Left renal pelvis (tissue), 4 donors: Measurements from ENCODE around the gene BTBD16. TPM values are rescaled to one million over a fixed set of nuclear protein-coding genes. Genes with fewer than 3 reads are reported as not detected.
A peak's percentile ranks its signal among the peaks of the same experiment; 100 is the strongest.

Source experiments
- DNase-seq, 4 donors: peaks; one replicate each; pipeline ENCODE4 v3.0.0-alpha.2; 2013; ENCODE audit warnings: low read depth in 4 of 4, low spot score in 3 of 4
- polyA plus RNA-seq, 4 donors: library from polyadenylated mRNA; unstranded; fragments of 120-200 nt; gene quantifications; one replicate each; pipeline ENCODE4 v1.2.1, GENCODE V29; 2013; ENCODE audit not compliant: insufficient read length in 4 of 4

Gene BTBD16
- polyA plus RNA-seq, 4 donors = 0.08 to 2.0 (median 0.88) TPM

- DNase-seq = no peak
These were observed 21.3 kb downstream of the BTBD16 start for GRCh38 chr10:122292376-122292775.

- no peak for DNase-seq
These were observed 22.3 kb downstream of the BTBD16 start for GRCh38 chr10:122293156-122293960.

GRCh38 chr10:122293961-122294380 is 22.9 kb downstream of the BTBD16 start:
- no peak for DNase-seq

GRCh38 chr10:122294511-122295450 is 23.7 kb downstream of the BTBD16 start:
- no peak for DNase-seq

DNA sequence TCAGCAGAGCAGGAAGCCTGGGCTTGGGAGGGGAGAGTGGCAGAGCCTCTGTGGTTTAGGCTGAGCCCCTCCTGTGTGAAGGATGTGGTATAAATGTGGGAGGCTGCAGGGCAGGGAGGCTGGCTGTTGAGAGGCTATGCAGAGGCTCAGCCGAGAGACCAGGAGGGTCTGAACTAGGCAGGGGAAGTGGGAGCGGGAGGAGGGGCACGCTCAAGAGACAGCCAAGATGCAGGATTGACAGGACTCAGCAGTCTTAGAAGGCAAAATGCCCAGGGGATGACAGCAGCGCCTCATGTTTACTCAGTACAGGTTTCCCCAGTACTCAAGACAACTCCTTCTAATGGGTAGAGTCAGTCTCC is 24.3 kb downstream of the BTBD16 start:
- DNase-seq = no peak

DNA sequence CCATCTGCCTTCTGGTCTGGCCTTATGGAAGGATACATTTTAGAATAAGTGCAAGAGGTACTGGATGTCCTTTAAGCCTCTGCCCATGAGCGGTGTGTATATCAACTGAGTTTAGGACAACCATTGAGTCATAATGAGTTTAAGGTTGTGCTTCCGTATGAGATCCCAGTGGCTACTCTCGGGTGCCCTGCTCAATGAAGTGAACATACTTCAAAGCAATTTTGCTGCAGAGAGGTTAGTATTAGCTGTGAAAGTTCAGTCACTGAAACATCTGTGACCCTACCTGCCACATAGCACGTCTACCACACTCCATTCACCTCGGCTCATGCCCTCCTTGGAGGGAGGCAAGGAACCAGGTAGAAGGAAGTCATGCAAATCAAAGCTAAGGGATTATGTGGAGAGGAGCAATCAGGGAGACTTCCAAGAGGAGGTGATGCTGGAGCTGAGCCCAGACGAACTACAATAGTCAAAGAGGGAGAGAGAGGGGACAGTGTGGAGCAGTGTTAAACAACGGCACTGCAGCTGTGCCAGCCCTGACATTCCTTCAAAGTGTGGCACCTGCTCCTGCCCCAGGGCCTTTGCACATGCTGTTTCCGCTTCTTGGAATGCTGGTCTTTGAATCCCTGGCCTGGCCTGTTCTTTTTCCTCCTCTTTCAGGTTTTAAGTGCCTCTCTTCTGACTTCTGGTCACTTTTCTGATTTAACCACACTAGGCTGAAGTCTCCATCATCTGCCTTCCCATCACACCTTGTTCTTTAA is 25.4 kb downstream of the BTBD16 start:
- DNase-seq = no peak

DNA sequence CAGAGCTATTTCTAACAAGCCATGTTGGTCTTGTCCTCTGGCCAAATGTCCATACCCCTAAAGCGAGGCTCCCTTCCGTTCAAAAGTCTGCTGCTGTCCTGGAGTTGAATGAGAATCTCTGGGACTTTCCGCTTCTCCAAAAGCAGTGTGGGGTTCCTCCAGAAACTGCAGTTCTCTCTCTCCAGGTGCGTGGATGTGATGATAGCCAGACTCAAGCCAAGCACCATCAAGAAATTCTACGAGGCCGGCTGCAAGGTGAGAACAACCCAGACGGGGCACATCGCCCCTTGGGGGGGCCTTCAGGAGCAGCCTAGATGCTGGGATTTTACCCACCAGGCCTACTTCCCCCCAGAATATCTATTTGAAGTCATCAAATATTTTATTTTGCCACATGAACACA is 26.5 kb downstream of the BTBD16 start:
- no peak for DNase-seq

DNA sequence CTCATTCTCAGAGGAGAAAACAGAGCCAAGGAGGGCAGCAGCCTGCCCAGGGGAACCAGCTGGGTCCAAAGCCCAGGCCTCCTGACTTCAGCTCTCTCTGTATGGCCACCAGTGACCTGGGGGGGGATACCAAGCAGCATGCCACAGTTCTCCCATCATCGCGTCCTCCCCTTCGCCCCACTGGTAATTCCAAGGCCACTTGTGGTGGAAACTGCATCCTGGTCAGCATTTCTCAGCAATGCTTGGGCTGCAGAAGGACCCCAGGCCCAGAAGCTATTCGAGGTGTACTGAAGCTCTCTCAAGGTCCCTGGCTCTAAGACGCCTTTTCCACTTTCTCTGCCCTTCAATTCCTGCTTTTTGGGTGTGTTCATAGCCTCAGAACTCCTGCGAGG is 27.1 kb downstream of the BTBD16 start:
- DNase-seq = no peak

GRCh38 chr10:122298598-122299301 is 27.7 kb downstream of the BTBD16 start:
- DNase-seq = peak; percentile 53 to 75 (median 62)

DNA sequence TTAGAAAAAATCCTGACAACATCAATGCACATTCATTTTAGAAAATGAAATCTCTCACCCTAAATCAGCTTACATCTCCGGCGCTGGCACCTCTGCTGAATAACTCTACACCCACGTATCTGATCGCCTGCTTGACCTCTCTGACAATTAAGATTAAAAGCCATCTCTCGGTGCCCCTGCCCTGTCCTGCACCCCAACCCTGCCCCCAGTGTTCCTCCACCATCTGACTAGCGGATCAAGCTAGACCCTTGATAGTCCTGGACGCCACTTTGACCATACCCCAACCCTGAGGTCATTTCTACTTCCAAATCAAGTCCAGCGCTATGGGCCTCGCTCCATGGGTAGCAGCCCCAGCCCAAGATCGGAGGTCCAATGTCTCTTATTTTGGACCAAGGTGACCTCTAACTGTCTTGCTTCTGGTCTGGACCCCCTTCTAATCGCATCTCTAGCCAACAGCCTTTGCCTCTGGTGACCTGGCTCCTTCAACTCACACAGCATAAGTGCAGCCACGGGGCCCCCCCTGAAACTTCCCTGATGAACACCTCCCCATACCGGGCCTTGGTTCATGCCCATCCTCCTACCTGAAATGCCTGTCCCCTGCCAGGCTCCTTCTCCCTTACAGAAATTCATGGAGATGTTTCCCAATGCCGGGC is 28.5 kb downstream of the BTBD16 start:
- no peak for DNase-seq

DNA sequence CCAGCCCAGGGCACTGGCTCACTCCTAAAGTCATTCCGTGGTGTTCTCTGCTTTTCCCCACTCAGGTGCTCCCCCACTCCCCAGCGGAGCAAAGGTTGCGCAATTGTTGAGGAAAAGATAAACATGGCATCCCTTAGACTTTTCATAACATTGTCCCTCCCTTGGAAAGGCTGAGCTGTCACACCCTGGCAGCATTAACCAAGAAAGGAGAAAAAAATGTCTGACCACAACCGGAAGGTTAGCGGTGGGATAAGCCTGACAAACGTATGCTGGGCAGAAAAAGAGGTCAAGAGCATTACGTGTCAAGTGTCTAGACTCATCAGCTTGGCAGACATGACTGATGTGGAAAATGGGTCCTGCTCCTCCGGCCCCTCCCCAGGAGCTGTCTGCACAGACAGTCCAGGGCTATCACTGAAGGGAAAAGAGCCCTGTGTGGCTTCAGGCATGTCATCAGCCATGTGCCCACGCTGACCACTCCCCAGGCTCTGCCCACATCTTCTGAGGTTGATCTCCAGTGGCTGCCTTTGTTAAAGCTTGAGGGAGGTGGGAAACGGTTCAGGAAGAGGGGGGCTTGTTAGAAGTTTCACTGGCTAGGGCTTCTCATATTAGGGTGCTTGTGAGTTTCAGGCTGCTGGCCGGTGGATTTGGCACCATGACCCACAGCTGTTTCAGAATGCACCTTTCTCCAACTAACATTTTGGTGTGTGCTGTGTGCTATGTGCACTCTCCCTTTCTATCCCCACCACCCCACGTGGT is 30.1 kb downstream of the BTBD16 start:
- DNase-seq = no peak

GRCh38 chr10:122301811-122302115 is 30.7 kb downstream of the BTBD16 start:
- DNase-seq = no peak

DNA sequence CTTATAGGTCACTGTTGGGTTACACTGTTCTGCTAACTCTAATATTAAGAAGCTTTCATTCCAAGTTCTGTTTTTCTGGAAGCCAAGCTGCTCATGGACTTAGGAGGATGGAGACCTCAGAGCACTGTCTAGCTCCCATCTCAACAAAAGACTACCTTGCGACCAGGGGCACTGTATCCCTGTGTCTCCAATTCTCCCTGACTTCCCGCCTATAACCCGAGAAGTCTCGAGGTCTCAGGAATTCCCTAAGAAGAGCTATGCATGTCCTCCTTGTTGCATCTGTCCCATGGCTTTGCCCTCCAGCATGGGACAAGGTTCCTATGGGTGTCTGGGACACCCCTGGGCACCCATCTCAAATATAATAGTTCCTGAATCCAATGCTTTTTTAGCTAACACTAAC is 31.2 kb downstream of the BTBD16 start:
- DNase-seq = no peak

GRCh38 chr10:122303271-122304053 is 32.4 kb downstream of the BTBD16 start:
- no peak for DNase-seq

DNA sequence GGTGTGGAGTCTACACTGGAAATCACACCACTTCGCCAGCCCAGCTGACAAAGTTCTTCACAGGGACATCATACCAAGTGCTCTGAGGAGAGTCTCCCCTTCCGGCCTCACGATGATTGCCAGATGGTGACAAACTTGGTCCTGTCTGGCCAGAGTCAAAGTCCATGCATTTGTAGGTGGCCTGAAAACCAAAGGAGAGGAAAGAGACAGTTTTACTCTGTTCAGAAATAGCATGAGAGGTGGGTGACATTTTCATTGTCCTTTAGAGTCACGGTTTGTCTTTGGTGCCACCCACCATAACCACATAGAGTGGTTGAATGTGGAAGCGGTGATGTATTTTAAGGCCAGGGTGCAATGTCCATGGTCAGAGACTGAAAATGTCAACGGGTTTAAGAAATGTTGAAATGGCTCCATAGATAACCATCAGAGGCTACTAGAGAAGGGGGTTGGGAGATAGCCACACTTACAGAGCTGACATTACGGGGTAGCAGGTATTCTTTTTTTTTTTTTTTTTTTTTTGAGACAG is 33.0 kb downstream of the BTBD16 start:
- no peak for DNase-seq

DNA sequence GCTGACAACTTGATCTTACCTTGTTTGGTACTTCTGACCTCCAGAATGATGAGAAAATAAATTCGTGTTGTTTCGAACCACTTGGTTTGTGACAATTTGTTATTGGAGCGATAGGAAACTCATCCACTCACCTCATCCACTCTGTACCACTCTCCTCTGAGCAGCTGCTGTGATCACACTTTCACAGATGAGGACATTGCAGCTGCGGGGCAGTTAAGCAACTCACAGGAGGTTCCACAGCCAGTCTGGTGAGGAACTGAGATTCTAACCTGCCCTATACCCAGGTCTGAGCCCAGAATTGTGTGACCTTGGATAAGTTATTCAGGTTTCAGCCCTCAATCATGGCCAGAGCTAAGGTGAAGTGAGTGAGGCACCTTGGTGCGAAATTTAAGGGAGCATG is 35.2 kb downstream of the BTBD16 start:
- DNase-seq = no peak

DNA sequence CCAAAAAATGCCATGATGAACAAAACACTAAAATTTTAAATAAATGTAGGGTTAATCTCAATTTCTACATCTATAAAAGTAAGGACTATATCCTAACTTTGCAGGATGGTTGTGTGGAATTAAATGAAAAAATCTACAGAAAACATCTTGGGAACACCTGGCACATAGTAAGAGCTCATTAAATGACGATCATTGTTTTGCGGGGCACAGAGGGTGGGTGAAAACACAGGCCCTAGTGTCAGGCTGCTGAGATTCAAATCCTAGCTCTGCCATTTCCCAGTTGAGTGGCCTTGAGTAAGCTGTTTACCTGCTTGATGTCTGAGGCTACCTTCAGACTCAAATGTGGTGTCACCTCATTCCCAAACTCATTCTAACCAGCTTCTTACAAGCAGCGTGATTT is 35.6 kb downstream of the BTBD16 start:
- DNase-seq = no peak

GRCh38 chr10:122307669-122308416 is 36.7 kb downstream of the BTBD16 start:
- DNase-seq = no peak
